ENCODE data around the gene TNPO3.

DNA sequence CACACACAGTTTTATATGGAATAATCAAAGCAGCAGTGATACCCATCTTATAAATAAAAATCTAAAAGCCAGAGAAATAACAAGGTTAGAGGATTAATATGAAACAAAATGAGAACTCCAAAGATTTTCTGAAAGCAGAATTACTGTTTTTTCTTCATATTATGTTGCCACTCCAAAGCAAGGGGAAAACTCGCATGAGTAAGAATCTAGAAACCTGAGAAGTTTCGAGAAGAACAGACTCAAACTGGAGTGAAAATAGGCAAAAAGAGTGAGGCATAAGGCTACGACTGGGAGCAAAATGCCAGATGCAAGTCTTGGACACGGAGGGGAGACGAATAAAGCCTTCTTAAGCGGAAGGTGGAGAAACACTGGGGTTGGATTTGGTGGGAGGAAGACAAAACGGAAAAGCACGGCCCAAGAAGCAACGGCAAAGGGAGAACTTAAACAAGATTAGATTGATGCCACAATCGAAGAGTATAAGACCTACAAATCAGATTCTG lies 923 bp downstream of the TNPO3 start:
- TF ChIP-seq, protein P1, sequence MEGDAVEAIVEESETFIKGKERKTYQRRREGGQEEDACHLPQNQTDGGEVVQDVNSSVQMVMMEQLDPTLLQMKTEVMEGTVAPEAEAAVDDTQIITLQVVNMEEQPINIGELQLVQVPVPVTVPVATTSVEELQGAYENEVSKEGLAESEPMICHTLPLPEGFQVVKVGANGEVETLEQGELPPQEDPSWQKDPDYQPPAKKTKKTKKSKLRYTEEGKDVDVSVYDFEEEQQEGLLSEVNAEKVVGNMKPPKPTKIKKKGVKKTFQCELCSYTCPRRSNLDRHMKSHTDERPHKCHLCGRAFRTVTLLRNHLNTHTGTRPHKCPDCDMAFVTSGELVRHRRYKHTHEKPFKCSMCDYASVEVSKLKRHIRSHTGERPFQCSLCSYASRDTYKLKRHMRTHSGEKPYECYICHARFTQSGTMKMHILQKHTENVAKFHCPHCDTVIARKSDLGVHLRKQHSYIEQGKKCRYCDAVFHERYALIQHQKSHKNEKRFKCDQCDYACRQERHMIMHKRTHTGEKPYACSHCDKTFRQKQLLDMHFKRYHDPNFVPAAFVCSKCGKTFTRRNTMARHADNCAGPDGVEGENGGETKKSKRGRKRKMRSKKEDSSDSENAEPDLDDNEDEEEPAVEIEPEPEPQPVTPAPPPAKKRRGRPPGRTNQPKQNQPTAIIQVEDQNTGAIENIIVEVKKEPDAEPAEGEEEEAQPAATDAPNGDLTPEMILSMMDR (IDR thresholded peaks at IDR 0.05), result no peak
- TF ChIP-seq POLR2A (IDR thresholded peaks at IDR 0.05) (no peak), POLR2AphosphoS5 (IDR thresholded peaks at IDR 0.05) (no peak), EP300 (IDR thresholded peaks at IDR 0.05) (no peak)

All from gastroesophageal sphincter (tissue), 3 donors.